GM19438 (cell line): ENCODE data around the gene GGT5.
"Not testable (repeated sequence)": the region's sequence is repeated elsewhere in the genome, so short reads cannot be mapped to it uniquely, and the experiment has no call there.

Experiments
- ATAC-seq: cut with Tn5 transposase; IDR thresholded peaks from one replicate; pipeline ENCODE4 v1.9.1; 2021; ENCODE audit warnings: low read depth; ENCODE audit not compliant: unreplicated experiment

Gene GGT5

DNA sequence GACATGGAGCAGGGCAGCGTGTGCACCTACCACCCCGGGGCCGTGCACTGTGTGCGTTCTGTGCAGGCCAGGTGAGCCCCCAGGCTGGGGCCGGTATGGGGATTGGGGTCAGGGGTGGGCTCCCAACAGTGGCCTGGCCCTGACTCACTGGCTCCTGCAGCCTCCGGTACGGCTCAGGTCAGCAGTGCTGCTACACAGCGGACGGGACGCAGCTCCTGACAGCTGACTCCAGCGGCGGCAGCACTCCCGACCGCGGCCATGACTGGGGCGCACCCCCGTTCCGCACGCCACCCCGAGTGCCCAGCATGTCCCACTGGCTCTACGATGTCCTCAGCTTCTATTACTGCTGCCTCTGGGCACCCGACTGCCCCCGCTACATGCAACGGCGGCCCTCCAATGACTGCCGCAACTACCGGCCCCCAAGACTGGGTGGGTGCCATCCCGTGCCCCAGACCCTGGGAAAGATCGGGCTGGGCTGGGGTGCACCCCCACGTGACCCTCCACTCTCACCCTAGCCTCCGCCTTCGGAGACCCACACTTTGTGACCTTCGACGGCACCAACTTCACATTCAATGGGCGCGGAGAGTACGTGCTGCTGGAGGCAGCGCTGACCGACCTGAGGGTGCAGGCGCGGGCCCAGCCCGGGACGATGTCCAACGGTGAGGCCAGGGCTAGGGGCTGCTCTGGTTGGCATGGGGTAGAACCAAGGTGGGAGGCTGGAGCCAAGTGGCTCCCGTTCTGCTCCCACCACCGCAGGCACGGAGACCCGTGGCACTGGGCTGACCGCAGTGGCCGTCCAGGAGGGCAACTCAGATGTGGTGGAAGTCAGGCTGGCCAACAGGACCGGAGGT is 59.2 kb downstream of the GGT5 start:
- ATAC-seq: no peak

GRCh38 chr22:24185001-24185500 is 59.8 kb downstream of the GGT5 start:
- ATAC-seq: no peak

DNA sequence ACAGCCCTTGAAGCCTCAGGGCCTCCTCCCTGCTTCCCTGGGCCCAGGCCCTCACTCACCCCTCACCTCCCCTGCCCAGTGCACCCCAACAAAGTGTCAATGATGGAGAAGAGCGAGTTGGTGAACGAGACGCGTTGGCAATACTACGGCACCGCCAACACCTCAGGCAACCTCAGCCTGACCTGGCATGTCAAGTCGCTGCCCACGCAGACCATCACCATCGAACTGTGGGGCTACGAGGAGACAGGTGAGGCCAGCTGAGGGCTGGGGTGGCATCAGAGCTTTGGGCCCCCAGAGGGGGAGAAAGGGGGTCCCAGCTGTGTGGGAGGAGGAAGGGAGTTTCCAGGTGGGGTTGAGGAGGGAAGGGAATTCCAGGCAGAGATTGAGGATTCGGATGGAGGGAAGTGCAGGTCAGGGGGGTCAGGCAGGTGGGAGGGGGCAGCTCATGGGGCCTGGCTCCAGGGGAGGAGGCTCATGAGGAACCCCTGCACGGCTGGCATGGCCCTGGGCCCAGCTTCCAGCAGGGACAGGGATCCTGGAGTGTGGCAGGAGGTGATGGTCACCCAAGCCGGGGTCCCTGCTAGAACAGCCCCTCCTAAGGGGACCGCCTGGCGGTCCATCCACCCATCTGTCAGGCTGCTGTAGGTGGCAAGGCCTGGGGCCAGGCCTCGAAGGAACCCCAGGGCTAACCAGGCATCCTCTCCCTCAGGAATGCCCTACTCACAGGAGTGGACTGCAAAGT is 60.7 kb downstream of the GGT5 start:
- ATAC-seq: no peak

DNA sequence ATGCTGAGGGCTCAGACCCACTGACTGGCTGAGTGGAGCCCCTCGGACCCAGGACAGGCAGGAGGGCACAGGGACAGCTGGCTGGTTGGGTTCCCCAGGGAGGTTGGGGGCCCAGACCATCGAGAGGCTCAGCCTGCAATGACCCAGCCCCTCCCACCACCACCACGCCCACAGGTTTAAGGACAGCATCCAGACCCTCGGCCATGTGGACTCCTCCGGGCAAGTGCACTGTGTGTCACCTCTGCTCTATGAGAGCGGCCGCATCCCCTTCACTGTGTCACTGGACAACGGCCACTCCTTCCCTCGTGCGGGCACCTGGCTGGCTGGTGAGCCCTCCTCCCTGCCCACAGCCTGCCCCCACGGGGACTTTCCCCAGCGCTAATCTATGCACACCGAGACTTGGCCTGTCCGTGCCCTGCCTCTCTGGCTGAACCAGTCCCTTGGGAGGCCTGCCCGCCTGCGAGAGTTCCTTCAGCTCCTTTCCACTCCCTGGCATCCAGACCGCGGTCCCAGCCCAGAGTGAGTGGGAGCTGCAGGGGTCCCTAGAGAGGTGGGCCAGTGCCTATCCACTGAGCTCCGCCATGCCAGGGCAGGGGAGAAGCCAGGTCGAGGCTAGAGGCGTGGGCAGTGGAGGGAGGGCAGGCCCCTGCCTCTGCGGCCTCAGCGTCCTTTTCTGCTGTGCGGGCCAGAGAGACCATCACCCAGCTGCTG is 61.4 kb downstream of the GGT5 start:
- ATAC-seq: no peak

- ATAC-seq: not testable (repeated sequence)
These were observed 62.0 kb downstream of the GGT5 start for GRCh38 chr22:24182900-24183246.

DNA sequence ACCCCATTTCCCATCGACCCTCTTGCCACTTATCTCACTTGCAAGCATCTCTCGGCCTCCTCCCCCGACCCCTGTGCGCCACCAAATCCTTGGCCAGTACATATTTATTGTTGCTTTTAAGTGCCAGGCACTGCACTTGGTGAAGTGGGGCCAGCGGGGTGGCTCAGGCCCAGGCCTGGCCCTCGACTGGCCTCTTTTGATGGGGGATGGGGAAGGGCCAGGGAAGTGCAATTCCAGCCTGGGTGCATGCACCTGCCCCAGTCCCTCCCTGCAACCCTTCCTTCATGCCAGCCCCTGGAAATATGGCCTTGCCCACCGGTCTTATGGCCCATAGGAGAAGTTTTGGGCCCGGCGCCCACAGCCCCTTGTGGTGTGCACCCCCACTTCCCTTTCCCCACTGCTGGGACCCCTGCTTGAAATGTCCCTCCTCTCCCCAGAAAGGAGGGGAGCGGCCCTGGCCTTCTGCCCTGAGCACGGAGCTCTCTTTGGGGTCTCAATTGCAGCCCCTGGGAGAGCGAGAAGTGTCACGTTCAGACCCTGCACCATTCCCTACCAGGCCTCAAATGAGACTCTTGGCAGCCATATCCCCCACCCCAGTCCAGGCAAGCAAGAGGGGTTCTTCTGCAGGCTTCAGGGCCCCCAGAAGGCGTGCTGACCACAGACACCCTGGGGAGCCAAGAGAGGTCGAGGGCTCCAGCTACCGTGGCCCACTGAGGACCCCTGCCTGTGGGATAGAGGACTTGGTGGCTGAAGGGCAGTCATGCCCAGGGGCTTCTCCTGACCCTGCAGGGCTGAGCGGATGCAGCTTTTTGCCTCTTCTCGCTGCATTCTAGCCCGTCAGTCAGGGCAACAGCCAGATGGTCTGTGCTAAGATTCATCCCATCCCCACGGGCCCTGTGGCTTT is 62.6 kb downstream of the GGT5 start:
- no peak for ATAC-seq

GRCh38 chr22:24181088-24181995 is 63.5 kb downstream of the GGT5 start, which contains the start of gene SUSD2:
Gene SUSD2 (plus strand): TSS chr22:24181487. CDS start chr22:24181520, 33 bp downstream.
- ATAC-seq: no peak

- no peak for ATAC-seq
These were observed 64.4 kb downstream of the GGT5 start for GRCh38 chr22:24180316-24181087.

DNA sequence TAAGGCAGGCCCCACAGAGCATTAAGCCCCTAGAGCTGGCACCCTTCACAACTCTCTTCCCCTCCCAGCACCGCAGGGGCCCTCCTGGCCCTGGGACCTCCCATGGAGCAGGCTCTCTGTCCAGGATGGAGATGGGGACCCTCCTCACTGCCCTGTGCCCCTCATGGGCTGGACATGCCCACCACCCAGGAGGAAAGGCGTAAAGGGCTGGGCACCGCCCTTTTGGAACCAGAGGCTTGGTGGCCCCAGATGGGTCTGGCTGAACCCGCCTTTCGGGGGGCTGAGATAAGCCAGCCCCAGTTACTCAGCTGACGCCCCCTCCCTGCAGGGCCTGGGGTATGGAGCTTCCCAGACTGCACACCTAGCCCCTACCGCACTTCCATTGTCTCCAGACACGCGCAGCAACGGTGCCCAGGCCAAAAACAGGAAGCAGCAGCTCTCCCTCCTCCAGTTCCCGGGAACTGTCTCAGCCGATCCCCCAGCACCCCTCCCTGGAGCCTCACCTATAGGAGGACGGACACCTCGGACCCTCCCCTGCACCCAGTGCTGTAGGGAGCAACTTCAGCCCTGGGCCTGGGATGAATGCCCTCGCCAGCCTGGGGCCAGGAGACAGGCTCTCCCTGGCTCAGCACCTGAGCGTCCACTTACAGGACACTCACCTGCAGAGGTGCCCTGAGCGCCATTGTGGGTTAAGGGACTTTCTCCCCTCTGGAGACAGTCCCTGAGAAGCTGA is 65.2 kb downstream of the GGT5 start:
- no peak for ATAC-seq

DNA sequence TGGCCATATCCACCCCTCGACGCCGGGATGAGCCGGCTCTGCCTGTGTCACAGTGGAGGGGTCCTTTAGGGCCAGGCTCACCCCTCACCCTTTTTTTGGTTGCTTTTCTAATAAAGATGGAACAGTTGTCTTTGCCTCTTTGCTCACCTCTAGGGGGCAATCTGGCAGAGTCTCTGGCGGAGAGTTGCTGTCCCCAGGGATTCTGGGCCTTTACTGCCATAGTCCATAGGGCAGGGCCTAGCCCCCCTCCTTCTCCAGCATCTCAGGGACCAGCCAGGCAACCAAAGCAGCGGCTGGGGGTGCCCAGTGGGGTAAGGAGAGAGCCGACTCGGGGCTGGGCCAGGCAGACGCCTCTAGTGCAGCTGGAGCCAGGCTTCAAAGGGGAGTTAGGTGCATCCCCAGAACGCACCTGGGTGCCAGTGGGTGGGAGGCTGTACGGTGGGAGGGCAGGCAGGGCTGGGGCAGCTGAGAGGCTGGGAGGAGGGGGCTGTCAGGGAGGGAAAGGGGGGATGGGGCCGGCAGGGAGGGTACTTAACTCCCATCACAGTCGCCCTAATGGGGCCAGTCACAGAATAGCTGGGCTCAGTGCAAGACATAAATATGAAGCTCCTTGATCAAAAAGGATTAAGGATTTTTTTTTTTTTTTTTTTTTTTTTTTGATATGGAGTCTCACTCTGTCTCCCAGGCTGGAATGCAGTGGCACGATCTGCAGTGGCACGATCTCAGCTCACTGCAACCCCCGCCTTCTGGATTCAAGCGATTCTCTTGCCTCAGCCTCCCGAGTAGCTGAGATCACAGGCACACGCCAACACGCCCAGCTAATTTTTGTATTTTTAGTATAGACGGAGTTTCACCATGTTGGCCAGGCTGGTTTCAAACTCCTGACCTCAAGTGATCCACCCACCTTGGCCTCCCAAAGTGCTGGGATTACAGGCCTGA is 66.1 kb downstream of the GGT5 start:
- no peak for ATAC-seq

GRCh38 chr22:24178021-24178431 is 66.9 kb downstream of the GGT5 start:
- ATAC-seq: no peak

- ATAC-seq: no peak
These were observed 67.4 kb downstream of the GGT5 start for GRCh38 chr22:24177456-24177855.

DNA sequence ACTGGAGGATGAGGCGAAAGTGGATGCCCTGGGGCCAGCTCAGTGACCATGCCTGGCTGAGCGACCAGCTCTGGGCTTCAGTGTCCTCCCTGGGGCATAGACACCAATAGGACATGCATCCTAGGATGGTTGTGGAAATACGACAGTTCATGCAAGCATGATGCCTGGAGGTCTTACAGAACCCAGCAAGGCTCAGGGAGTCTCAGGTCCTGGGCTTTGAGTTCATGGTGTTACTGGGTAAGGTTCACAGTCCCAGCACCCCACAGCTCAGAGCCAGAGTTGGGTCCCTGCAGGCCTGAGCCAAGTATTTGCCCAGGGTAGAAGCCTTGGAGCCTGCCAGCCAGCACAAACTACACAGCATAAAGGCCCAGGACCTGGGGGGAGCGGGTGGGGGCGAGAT is 67.8 kb downstream of the GGT5 start:
- ATAC-seq: no peak

DNA sequence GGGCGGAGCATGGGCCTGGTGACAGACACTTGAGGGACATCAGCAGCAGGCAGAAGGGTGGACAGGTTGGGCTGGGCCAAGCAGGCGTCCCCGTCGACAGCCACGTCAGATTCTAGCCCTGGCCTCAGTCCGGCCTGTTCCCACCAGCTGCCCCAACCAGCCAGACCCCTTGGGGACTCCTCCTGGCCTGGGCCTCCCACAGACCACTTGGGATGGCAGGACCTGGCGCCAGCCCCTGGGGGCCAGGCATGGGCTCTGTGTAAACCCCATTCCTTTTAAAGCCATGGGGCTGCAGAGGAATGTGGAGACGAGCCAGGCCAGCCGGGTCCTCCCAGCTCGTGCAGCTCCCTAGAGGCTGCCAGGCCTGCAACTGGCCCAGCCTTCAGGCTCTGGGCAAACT is 68.3 kb downstream of the GGT5 start:
- no peak for ATAC-seq

- no peak for ATAC-seq
These were observed 68.8 kb downstream of the GGT5 start for GRCh38 chr22:24176040-24176439.

GRCh38 chr22:24175160-24175808 is 69.6 kb downstream of the GGT5 start:
- ATAC-seq: no peak
